Activated T-cell treated with anti-CD3 and anti-CD28 coated beads for 4 hours (primary cell): ENCODE results near the gene DDX17.
"Not testable (repeated sequence)": the region's sequence is repeated elsewhere in the genome, so short reads cannot be mapped to it uniquely, and the experiment has no call there.

Source experiments
- DNase-seq: peaks from one replicate; pipeline ENCODE4 v3.0.0-alpha.2; 2020

DDX17 gene

DNA sequence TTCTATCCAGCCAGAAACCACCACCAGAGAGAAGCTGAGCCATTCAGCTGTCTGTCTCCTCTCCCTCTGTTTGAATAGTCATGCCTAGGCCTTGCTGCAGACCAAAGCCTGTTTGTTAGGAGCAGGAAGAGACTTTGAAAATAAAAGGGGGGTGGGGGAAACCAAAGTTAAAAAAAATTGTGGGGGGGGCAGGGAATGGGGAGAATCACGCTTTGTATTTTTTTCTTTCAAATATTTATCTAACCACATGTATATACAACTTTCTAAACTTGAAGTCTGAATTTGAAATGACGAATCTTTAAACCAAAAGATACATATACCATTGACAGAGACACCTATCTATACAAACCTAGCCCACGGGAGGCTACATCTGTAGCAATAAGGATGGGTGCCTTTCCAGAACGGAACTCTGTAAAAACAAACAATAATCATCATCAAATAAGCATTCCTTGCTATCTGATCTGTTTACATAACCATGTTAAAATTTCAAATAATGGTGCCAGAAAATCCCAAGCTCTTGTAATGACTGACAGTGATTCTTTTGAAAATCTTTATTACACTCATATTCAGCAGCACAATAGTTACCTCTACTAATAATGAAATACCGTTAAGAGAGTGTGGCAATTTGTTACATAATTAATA, 14.3 kb downstream of the DDX17 start:
- DNase-seq = no peak

- no peak for DNase-seq
These were observed 15.2 kb downstream of the DDX17 start for GRCh38 chr22:38490915-38491314.

- no peak for DNase-seq
These were observed 15.6 kb downstream of the DDX17 start for GRCh38 chr22:38490475-38490874.

- no peak for DNase-seq
These were observed 16.5 kb downstream of the DDX17 start for GRCh38 chr22:38489561-38490145.

GRCh38 chr22:38489142-38489541, 17.0 kb downstream of the DDX17 start:
- DNase-seq = no peak

- no peak for DNase-seq
These were observed 18.2 kb downstream of the DDX17 start for GRCh38 chr22:38487946-38488345.

- no peak for DNase-seq
These were observed 20.3 kb downstream of the DDX17 start for GRCh38 chr22:38485783-38486182.

DNA sequence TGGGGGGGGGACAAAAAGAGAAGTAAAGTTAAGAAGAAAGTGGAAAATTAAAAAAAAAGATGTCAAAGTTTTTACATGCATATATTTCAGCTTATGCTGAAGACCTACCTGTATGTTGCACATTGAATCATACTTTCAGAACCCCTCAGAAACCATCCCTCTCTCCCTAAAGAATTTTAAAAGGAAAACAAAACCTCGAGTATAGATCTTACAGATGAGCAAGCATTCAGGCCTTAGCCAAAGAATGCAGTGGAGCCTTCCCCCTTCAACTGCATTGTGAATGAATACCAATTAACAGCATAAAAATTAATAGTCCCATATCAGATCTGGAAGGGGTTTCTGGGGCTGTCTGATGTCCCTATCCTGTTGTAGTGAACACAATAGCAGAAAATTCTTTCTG, 21.9 kb downstream of the DDX17 start:
- DNase-seq = no peak

DNA sequence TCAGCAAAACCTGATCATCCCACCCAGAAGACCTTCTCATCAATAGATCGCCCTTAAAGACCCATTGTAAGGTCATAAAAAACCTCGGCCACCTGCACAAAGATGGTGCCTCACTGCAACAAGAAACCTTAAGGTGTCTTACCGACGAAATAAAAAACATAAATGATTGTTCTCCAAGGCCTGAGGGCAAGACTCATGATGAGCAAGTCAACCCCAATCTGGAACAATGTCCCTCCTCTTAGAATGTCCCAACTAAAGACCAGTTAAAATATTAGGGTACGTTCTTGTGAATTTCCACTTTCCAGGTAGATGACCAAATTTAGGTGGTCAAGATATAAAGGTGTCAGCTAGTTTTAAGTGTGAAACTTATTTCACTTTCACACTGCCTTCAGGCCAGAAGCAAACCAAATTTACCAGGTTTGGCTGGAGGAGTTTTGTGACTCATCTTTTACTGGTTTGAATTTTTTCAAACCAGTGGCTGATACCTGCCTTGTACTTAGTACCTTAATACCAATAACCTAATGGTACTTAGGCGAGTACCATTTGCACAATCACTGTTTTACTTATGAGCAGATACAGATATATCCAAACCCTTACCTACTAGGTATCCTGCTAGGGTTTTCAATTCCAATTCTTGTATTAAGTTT, 23.3 kb downstream of the DDX17 start:
- DNase-seq = no peak

DNA sequence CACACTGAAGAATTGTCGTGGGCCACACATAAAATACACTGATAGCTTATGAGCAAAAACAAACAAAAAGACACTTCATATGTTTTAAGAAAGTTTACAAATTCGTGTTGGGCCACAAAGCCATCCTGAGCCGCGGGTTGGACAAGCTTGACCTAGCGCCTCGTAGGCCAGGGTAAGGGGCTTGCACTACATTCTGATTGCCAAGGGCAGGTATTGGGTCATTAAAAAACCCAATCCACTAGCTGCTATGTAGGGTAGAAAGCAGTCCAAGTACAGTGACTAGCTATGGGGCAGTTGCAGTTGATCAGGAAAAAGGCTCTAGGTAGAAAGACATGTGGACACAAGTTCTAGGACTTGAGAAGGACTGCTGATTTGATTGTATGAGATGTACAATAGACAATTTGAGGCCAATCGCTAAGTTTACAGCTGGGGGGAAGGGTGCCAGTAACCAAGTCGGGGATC, 24.2 kb downstream of the DDX17 start:
- DNase-seq = no peak

DNA sequence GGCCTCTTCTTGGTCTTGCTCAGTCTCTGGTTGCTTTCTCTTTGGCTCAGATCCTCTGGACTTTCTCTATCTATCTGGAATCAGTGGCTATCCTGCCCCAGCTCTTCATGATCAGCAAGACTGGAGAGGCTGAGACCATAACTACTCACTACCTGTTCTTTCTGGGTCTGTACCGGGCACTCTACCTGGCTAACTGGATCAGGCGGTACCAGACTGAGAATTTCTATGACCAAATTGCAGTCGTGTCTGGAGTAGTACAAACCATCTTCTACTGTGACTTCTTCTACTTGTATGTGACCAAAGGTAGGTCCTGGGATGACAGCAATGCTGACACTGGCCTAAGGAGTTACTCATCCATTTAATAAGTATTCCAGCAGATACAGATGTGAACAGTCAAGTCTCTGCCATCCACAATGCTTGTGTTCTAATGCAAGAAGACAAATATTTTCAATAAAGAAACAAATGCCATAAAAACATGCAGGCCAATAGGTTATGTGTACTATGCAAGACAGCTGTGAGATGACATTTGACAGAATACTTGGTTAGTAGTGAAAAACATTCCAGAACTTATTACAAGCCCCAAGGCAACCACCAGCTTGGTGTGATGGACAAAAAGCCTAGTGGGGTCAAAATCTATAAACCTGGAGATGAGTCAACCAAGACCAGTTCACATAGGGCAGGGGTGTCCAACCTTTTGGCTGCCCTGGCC, 24.8 kb downstream of the DDX17 start:
- DNase-seq = no peak

- no peak for DNase-seq
These were observed 26.8 kb downstream of the DDX17 start for GRCh38 chr22:38479096-38479837.

DNA sequence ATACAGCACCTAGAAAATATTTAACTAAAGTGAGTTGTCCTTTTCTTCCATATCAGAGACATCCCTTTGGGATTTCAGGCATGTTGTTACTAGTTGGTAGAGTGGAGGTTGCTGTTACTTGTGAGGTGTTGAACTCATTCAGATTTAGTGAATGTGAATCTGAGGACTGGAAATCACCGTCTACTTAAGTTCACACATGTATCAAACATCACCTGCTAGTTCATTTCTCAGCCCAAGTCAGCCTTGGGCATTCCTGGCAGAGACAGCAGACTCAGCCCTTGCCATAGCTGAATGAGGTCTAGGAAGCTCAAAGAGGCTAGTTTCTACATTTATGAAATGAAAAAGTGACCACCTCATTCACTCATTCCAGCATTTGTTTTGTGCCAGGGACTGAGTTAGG, 28.5 kb downstream of the DDX17 start:
- no peak for DNase-seq

- DNase-seq = no peak
These were observed 32.0 kb downstream of the DDX17 start for GRCh38 chr22:38474003-38474607.

DNA sequence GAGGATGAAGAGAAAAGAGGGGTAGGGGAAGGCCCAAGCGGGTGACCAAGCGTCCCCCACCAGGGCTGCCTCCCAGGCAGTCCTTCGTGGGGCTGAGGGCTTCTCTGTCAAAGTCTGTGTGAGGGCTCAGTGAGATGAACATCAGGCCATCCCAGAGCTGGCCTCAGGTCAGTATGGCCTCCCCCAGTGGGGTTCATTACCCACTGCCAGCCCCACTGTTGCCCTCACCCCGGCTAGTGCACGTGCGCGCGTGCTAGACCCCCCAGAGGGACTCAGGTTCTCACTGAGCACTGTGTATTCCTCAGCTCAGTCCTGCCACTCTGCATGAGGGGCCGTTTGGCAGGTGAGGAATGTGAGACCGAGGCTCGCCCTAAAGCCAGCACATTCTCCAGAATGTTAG, 34.9 kb downstream of the DDX17 start:
- no peak for DNase-seq

- not testable (repeated sequence) for DNase-seq
These were observed 35.9 kb downstream of the DDX17 start for GRCh38 chr22:38470179-38470578.

DNA sequence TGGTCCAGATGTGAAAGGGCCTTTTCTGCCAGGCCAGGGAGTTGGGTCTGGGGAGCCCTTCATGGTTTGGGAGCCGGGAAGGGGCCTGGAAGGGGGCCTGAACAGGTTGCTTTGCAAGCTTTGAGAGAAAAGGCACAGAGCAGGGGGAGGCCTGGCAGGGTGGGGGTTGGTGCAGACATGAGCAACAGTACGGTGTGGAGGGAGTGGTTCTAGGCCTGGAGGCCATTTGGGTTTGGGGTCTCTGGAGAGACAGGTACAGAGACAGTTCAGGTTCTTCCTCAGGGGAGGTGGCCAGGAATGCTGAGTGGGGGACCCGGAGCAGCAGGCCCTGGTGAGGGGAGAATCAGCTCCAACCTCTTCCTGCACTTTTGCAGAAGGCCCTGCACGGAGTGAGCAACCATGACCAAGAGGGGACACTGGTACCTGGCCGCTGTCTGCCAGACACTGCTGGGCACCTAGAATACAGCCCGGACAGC, 36.8 kb downstream of the DDX17 start:
- no peak for DNase-seq

DNA sequence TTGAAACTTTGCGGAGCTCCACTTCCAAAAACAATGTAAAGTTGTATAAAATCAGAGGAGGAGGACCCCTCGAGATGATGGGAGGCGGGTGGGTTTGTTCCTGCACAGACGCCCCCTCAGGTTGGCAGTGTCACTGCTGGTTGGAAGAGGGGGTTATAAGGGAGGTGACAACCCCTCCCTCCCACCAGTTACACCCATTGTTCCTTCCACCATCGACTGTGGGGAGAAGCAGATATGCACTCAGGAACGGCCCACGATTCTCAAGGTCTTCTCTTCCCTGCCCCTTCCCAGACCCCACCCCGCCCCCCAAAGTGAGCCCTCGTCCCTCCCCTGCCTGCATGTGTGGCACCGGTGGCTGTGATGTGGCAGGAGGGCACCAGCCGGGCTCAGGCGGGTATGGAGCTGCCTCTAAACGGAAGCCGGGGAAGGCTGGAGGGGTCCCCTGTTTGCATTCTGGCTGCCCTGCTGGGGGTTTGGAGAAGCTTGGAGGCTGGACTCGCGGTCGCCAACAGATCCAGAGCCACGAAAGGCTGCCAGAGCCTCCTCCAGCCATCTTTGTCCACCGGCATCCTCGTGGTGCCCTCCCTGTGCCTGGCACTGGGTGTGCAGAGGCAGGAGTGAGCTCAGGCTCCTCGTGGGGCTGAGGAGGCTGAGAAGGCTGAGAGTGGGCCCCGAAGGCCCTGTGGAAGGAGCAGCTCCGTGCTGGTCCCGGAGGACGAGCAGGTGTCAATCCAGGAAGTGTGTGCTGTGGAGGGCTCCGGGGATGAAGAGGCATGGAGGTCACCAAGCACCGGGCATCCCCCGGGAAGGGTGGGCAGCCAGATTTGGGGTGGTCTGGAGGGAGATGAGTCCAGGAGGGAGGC, 37.4 kb downstream of the DDX17 start:
- no peak for DNase-seq

GRCh38 chr22:38467904-38468442, 38.1 kb downstream of the DDX17 start, which contains the start of gene KDELR3:
TSS of gene KDELR3 (plus strand) at chr22:38468096. CDS start at chr22:38468234, 138 bp downstream.
- DNase-seq = peak; percentile 27

- no peak for DNase-seq
These were observed 38.6 kb downstream of the DDX17 start for GRCh38 chr22:38467438-38467903.
